ENCODE data around the gene MS4A12.
"Not testable (repeated sequence)": the region's sequence is repeated elsewhere in the genome, so short reads cannot be mapped to it uniquely, and the experiment has no call there.

Gene MS4A12

DNA sequence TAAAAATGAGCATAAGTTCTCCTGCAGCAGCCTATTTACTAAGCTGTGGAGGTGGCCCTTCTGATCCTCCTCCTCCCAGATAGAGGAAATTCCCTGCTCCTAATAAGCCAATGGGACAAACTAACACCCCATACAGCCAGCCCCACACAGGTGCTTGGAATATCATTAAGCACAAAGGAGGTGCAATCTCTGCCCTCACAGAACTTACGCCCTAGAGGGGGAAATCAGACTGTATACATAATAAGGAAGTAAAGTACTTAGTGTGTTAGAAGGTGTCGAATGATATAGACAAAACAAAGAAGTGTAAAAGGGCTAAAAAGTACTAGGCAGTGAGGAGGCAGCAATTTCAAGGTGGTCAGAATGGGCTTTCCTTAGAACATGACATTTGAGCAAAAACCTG lies 5.8 kb downstream of the MS4A12 start:
- H3K4me3 ChIP-seq (replicated peaks; ENCODE audit: low read depth, low read length): no peak overlapping the region
- TF ChIP-seq, protein P1, sequence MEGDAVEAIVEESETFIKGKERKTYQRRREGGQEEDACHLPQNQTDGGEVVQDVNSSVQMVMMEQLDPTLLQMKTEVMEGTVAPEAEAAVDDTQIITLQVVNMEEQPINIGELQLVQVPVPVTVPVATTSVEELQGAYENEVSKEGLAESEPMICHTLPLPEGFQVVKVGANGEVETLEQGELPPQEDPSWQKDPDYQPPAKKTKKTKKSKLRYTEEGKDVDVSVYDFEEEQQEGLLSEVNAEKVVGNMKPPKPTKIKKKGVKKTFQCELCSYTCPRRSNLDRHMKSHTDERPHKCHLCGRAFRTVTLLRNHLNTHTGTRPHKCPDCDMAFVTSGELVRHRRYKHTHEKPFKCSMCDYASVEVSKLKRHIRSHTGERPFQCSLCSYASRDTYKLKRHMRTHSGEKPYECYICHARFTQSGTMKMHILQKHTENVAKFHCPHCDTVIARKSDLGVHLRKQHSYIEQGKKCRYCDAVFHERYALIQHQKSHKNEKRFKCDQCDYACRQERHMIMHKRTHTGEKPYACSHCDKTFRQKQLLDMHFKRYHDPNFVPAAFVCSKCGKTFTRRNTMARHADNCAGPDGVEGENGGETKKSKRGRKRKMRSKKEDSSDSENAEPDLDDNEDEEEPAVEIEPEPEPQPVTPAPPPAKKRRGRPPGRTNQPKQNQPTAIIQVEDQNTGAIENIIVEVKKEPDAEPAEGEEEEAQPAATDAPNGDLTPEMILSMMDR (IDR thresholded peaks at IDR 0.05; ENCODE audit: low read length, missing control alignments): no peak

DNA sequence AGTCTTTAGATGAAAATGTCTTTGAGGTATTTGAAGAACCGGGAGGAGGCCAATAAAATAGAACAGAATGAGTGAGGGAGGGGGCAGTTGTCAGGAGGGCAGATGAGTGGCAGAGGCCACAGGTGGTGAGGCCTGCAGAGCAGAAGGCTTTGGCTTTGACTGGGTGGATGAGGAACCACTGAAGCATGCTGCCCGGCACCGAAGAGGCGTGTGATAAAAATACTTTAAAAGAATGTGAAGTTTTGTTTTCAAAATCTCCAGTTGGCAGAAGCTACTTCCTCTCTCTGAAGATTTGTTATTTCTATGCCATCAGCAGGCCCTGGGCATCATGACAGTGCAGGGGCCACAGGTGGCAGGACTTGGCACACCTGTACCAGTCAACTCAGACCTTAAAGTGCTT lies 6.3 kb downstream of the MS4A12 start:
- TF ChIP-seq, protein P1 (IDR thresholded peaks at IDR 0.05; ENCODE audit: low read length, missing control alignments): no peak
- no peak for DNase-seq (ENCODE audit: low read depth)
- no peak overlapping the region for H3K4me3 ChIP-seq (replicated peaks; ENCODE audit: low read depth, low read length)

More for the DNA sequence above, 5.8 kb downstream of the MS4A12 start:
- no peak for DNase-seq (ENCODE audit: low read depth)

DNA sequence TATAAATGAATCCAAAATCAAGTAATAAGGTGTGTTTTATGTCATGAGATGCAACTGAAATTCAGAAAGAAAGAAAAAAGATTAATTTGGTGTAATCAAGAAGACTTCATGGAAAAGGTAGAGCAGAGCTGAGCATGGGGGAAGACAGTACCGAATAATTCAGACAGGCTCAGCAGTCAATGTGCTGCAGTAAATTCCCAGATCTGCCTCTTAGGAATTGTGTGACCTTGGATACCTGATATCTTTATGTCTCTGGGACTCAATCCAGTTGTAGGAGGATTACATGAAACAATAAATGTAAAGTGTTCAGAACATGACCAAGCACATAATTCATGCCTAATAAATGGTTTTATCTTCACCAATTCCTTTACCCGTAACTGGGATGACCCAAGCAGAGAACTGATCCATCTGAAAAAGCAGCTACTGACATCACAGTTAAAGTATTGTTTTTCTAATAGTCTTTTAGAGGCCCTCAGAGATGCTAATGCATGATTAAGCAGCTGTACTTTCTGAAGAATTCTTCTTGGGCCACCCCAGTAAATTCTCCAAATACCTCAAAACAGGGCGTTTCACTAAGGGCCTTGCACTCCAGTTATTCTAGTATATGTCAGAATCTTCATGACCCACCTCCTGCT lies 7.8 kb downstream of the MS4A12 start:
- DNase-seq (ENCODE audit: low read depth): no peak
- TF ChIP-seq, protein P1 (IDR thresholded peaks at IDR 0.05; ENCODE audit: low read length, missing control alignments): no peak
- H3K4me3 ChIP-seq (replicated peaks; ENCODE audit: low read depth, low read length): no peak overlapping the region

DNA sequence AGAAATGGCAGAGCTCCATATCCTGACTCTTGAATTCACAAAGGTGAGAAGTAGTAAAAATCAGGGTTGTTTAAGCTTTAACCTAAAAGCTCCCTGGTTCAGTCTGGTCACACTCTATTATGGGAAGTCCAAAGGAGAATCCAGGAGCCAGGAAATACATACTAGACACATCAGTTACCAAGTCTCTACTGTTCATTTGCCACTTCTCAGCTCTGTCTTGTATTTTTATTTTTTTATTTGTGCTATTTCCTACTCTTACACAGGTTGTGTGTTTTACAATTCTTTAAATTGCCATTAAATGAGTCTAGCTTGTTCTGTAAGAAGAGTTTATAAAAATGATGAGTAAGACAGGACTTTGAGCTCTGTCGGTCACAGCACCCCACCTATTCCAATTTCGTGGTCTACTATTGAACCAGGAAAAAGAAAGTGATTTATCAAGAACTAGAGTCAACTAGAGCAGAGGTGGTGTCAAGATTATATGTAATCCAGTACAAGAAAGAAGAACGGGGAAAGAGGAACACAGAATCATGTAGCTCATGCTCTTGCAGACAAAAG lies 9.7 kb downstream of the MS4A12 start:
- no peak overlapping the region for H3K4me3 ChIP-seq (replicated peaks; ENCODE audit: low read depth, low read length)
- TF ChIP-seq, protein P1 (IDR thresholded peaks at IDR 0.05; ENCODE audit: low read length, missing control alignments): no peak
- DNase-seq (ENCODE audit: low read depth): no peak

DNA sequence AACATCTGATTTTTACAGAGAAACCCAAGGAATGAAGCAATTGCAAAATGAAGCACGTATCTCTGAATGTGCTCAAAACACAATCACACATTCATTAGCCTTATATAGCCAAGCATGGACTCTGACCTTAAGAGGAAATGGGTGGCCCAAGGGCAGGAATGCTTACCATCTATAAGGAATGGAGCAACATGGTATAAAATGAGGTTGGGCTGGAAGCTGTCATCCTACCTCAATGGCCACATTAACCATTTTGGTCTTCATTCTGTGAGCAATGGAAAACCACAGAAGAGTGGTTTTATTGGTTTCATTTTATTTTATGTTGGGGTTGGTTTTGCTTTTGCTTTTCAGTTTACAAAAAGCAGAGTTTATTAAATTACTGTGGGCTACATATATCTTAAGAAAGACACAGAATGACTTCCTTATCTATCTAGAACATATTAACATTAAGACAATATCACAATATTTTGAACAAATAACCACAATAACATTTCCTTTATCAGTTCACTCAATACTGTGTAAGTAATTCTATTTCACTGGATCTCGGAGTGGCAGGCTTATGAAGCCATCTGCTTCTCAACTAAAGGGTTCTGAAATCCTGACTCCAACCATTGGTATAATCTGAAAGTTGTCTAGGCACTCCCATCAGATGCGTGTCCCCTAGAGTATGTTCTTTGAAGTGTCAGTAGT lies 11.8 kb downstream of the MS4A12 start:
- DNase-seq (ENCODE audit: low read depth): no peak
- TF ChIP-seq, protein P1 (IDR thresholded peaks at IDR 0.05; ENCODE audit: low read length, missing control alignments): no peak
- no peak overlapping the region for H3K4me3 ChIP-seq (replicated peaks; ENCODE audit: low read depth, low read length)

DNA sequence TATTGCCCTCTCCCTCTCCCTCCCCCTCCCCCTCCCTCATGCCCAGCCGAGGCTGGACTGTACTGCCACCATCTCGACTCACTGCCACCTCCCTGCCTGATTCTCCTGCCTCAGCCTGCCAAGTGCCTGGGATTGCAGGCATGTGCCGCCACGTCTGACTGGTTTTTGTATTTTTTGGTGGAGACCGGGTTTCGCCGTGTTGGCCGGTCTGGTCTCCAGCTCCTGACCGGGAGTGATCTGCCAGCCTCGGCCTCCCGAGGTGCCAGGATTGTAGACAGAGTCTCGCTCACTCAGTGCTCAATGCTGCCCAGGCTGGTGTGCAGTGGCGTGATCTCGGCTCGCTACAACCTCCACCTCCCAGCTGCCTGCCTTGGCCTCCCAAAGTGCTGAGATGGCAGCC lies 17.0 kb downstream of the MS4A12 start:
- H3K4me3 ChIP-seq (replicated peaks; ENCODE audit: low read depth, low read length); DNase-seq (ENCODE audit: low read depth): not testable (repeated sequence)

DNA sequence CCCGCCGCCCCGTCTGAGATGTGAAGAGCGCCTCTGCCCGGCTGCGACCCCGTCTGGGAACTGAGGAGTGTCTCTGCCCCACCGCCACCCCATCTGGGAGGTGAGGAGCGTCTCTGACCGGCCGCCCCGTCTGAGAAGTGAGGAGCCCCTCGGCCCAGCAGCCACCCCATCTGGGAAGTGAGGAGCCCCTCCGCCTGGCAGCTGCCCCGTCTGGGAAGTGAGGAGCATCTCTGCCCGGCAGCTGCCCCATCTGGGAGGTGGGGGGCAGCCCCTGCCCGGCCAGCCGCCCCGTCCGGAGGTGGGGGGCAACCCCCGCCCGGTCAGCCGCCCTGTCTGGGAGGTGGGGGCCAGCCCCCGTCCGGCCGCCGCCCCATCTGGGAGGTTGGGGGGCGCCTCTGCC lies 17.6 kb downstream of the MS4A12 start:
- not testable (repeated sequence) for H3K4me3 ChIP-seq (replicated peaks; ENCODE audit: low read depth, low read length); DNase-seq (ENCODE audit: low read depth)

DNA sequence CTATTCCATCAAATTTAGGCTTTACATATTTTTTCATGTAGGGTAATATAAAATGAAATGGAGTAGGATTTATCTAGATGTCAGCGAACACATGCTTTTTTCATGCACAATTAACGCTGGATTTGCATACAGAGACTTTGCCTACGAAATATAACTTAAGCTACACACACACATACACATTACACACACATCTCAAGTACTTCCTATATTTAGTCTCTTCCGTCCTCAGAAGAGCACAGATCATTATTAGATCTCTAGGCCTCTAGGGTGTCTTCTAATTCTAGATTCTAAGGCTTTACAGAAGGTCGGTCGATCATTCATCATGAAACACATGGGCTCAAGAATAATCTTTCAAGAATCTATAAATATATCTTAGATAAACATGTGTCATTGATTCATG lies 18.8 kb downstream of the MS4A12 start:
- TF ChIP-seq, protein P1 (IDR thresholded peaks at IDR 0.05; ENCODE audit: low read length, missing control alignments): no peak
- DNase-seq (ENCODE audit: low read depth): no peak
- no peak overlapping the region for H3K4me3 ChIP-seq (replicated peaks; ENCODE audit: low read depth, low read length)
